Measurements from ENCODE around the gene KRTAP5-3.
A peak's percentile ranks its signal among the peaks of the same experiment; 100 is the strongest.
"Not testable (repeated sequence)": the region's sequence is repeated elsewhere in the genome, so short reads cannot be mapped to it uniquely, and the experiment has no call there.

Gene KRTAP5-3, protein sequence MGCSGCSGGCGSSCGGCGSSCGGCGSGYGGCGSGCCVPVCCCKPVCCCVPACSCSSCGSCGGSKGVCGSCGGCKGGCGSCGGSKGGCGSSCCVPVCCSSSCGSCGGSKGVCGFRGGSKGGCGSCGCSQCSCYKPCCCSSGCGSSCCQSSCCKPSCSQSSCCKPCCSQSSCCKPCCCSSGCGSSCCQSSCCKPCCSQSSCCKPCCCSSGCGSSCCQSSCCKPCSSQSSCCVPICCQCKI

DNA sequence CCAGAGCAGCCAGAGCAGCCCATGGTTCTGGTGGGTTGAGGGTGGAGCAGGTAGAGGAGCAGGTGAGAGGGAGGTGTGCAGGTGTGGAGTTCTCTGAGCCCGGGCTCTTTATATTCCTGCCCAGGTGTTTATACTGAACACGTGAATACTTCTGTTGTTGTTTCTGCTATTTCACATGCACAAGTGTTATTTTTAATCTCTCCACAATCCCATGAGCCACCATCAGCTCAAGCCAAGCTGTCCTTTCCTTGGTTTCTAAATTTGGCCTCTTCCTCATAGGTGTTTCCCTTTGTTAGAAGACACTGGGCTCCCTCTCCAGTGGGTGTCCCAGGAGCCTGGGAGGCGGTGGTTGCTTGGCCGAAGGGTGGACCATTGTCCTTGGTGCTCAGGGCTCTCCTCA, at the start of gene KRTAP5-3:
KRTAP5-3 (minus strand) TSS at position 101 of the 400 bp plus-strand sequence; CDS start at position 23, 78 bp downstream.
- no peak for DNase-seq (ENCODE audit: low read depth in 2 of 2)

- DNase-seq (ENCODE audit: low read depth in 2 of 2) = no peak
These were observed 48.4 kb upstream of the KRTAP5-3 start for GRCh38 chr11:1656670-1657069.

DNA sequence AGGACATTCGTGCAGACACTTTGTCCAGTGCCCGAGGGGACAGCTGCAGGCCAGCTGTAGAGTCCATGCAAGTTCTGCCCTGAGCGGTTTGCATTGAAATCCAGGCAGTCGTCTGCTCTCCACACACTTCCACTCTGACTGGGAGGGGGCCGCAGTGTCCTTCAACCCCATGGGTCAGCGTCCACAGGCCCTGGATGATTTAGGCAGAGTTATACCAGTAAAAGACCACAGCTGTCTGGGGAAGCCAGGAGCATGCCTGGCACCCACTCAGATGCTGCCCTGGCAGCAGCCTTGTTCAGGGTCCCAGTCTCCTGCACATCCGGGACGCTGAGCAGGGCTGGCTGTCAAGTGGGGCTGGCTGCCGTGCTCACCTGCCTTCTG, 47.8 kb upstream of the KRTAP5-3 start:
- DNase-seq (ENCODE audit: low read depth in 2 of 2) = no peak

- DNase-seq (ENCODE audit: low read depth in 2 of 2) = no peak
These were observed 47.2 kb upstream of the KRTAP5-3 start for GRCh38 chr11:1655168-1656060.

GRCh38 chr11:1654388-1655167, 46.3 kb upstream of the KRTAP5-3 start:
- DNase-seq (ENCODE audit: low read depth in 2 of 2) = no peak

GRCh38 chr11:1653541-1654387, 45.5 kb upstream of the KRTAP5-3 start:
- no peak for DNase-seq (ENCODE audit: low read depth in 2 of 2)

DNA sequence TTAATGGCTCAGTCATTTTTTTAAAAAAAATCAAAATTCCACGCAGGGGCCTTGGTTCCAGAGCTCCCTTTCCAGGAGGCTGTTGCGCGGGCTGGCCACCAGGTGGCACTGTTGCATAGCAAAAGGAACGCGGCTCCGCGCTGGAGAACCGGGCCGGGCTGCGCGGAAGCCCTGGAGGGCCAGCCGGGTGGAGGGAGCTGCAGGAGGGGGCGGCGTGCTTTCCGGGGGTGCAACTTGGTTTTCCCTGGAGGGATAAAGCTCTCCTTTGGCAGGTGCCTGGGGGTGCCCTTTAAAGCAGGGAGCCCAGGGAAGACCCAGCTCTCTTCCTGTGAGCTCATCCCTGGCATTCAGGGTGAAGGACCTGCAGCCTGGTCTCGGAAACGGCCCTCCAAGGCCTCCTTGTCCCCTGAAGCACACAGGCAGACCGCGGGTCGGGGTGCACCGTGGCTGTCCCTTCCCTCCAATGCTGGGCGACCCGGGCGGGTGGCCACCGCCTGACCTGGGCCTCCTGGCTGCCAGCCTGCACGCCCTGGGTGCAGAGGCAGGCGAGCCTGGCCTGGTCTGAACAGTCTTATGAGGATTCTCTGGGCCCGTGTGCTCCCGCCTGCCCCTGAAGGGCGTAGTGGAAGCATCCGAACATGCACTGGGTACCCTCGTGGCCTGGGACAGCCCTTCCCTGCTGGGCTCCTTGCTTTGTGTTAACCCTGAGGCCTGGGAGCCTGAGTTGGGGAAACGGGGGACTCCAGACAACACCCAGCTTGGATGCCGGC, 44.7 kb upstream of the KRTAP5-3 start:
- peak; percentile 50 to 51 for DNase-seq (ENCODE audit: low read depth in 2 of 2)

DNA sequence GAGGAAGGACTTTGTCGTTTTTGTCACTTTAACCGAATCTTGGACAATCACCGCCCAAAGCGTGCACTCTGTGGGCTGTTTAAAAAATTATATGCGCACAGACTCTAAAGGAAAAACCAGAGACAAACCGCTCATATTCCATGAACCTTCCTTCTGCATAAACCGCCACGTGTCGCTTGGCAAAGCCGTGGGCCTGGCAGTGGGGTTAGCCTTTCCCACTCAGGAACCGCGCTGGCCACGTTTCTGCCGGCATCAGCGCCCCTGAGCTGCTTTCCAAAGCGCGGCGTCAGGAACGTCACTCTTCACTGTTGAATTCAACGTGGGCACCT, 44.1 kb upstream of the KRTAP5-3 start:
- DNase-seq (ENCODE audit: low read depth in 2 of 2) = no peak

DNA sequence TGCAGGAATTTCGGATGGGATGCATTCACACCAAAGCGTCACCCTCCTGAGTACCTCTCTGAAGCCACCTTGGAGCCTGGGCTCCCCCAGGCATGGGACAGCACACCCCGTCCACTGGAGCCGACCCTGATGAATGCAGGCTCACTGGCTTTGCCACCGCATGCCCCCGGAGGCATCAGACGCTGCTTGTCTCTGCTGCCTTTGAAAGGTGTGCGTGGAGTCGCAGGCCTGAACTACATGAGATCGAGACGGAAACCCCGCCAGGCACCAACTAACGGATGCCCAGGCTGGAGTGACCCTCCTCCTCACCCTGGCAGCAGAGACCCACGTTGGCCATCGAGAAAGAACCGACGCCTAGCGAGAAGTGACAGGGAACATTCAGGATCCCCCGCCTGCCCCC, 43.8 kb upstream of the KRTAP5-3 start:
- DNase-seq (ENCODE audit: low read depth in 2 of 2) = no peak

DNA sequence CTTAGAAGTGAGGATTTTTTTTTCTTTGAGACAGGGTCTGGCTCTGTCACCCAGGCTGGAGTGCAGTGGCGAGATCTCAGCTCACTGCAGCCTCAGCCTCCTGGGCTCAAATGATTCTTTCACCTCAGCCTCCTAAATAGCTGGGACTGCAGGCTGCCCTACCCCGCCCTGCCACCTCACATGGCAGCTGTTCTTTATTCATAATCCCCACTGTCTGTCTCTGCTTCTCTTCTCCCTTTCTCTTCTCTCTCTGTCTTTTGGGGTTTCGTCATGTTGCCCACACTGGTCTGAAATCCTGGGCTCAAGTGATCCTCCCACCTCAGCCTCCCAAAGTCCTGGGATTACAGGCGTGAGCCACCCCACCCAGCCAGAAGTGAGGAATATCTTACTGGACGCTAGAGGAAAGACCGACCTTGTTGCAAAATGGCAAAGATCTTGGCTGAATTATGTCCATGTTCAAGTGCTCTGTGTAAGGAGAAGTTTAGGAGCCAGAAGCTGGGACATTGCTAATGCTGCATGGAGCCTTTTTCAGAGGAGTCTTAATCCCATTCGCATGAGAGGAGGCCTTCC, 43.2 kb upstream of the KRTAP5-3 start:
- no peak for DNase-seq (ENCODE audit: low read depth in 2 of 2)

DNA sequence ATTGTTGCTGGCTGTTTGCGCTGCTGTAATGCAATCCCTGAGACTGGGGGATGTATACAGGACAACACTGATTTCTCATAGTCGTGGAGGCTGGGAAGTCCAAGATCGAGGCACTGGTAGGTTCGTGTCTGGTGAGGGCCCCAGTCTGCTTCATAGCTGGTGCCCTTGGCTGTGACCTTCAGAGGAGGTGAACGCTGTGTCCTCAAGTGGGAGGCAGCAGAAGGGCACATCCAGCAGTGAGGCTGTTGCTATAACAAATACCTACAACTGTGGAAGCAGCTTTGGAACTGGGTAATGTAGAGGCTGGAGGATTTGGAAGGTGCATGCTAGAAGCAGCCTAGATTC, 42.6 kb upstream of the KRTAP5-3 start:
- DNase-seq (ENCODE audit: low read depth in 2 of 2) = no peak

GRCh38 chr11:1650034-1650917, 42.0 kb upstream of the KRTAP5-3 start:
- no peak for DNase-seq (ENCODE audit: low read depth in 2 of 2)

GRCh38 chr11:1648653-1649420, 40.6 kb upstream of the KRTAP5-3 start:
- DNase-seq (ENCODE audit: low read depth in 2 of 2) = no peak

- DNase-seq (ENCODE audit: low read depth in 2 of 2) = no peak
These were observed 39.8 kb upstream of the KRTAP5-3 start for GRCh38 chr11:1647901-1648652.

DNA sequence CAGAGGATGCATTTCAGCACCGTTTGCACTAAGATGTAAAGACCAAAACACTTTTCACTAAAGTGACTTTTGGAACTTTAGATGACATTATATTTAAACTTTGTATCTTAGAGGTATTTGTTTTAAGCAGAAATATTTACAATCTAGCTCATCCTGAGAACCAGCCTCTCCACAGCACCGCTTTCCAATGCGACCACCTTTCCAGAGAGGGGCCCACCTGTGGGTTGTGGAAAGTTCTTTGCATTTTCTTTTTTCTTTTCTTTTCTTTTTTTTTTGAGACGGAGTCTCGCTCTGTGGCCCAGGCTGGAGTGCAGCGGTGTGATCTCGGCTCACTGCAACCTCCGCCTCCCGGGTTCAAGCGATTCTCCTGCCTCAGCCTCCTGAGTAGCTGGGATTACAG, 38.3 kb upstream of the KRTAP5-3 start:
- DNase-seq (ENCODE audit: low read depth in 2 of 2) = not testable (repeated sequence)

DNA sequence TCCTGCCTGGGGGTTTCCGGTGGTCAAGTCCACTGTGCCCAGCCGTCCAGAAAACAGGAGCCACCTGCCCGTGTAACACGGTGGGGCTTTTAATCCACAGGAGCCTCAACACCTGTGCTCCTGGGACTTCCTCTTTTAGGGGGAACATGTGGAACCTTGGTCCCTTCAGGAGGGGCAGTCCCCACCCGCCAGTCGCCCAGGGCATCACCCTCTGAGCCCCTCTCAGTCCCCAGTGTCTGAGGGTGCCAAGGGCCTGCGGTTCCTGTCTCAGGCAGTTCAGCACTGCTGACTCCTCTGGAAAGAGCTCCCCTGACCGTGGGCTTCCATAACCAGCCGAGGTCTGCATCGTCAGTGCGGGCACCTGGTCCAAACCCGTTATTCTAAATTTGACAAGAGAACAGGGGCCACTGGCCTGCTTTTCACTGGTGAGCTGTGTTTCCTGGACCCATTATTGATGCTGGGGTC, 37.1 kb upstream of the KRTAP5-3 start:
- DNase-seq (ENCODE audit: low read depth in 2 of 2) = no peak

GRCh38 chr11:1644601-1645356, 36.5 kb upstream of the KRTAP5-3 start:
- no peak for DNase-seq (ENCODE audit: low read depth in 2 of 2)

All from stimulated activated CD8-positive, alpha-beta memory T cell treated with anti-CD3 and anti-CD28 coated beads, Interleukin-7, amount 100 ng/mL, for 4 hours (primary cell).